Measurements from ENCODE around the gene CUBN. TPM values are rescaled to one million over a fixed set of nuclear protein-coding genes. Genes with fewer than 3 reads are reported as not detected.

The CUBN gene
- total and polyA plus RNA-seq, 10 of the 15 experiments (the other 5 are each of a cell fraction or from before 2014, with no cell fraction given) = under 0.01 to 0.14 (median 0.02) TPM; not detected in 6

DNA sequence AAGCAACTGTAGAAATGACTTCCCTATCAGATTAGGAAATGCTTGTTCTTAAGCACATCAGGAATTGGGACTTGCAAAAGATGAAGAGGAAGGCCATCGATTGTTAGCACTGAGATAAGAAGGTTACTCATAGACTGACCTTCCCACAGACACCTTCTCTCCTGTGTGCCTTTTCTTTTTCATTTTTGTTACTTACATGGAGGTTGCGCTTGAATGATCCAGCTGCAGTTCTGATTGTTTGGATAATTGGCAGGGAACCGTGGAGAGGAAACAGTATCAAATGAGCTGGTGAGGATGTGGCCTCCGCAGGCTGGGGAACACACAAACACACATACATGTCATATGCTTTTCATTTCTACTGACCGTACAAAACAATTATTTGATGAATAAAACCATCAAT, 177.5 kb downstream of the CUBN start:
- Histone ChIP-seq H3K36me3 (ENCODE audit: control insufficient read depth in 2 of 2, insufficient read depth in 2 of 2, low read length in 1 of 2) (no peaks in the 10 kb centered on the region), H3K4me1 (ENCODE audit: control insufficient read depth, insufficient read depth, low read length) (no peaks in the 10 kb centered on the region), H3K9me3 (replicated peaks; ENCODE audit: control insufficient read depth, insufficient read depth, low read length) (no peaks in the 10 kb centered on the region), H3K27me3 (replicated peaks in 1 of 2; ENCODE audit: control insufficient read depth in 2 of 2, insufficient read depth in 2 of 2, low read length in 1 of 2) (no peaks in the 10 kb centered on the region), H3K9ac (ENCODE audit: control insufficient read depth, insufficient read depth, low read length) (no peak overlapping the region), H2AFZ (ENCODE audit: control insufficient read depth, low read depth, low read length) (no peak overlapping the region), H3K4me3 (no peak overlapping the region), H3K27ac (ENCODE audit: control insufficient read depth, insufficient read depth) (no peak overlapping the region), H3K4me2 (ENCODE audit: control insufficient read depth, insufficient read depth) (no peak overlapping the region), H4K20me1 (ENCODE audit: control insufficient read depth, insufficient read depth) (no peaks in the 10 kb centered on the region), H3K79me2 (ENCODE audit: control insufficient read depth, insufficient read depth, low read length) (no peaks in the 10 kb centered on the region)
- ChIA-PET RAD21 (ENCODE audit: unreplicated experiment) (no interaction called here), SMC1A (ENCODE audit: uncharacterized antibody, unreplicated experiment) (interaction anchor here (0.5 kb wide), 1 partner anchor 781 kb away, joined by 3 read pairs; no protein-coding TSS in a partner anchor), CTCF (interaction anchor here (0.7 to 1.1 kb wide), 3 partner anchors 282 to 305 kb away, joined by 3 to 4 read pairs (median 3); no protein-coding TSS in a partner anchor), POLR2A (no interaction called here)
- TF ChIP-seq SRF (IDR thresholded peaks at IDR 0.05; ENCODE audit: low read depth in 2 of 2, low read length in 2 of 2) (no peak), ZBTB11 (CRISPR knock-in tag; IDR thresholded peaks at IDR 0.05) (no peak), TCF7 (IDR thresholded peaks at IDR 0.05; ENCODE audit: borderline replicate concordance) (no peak), ZNF24 (IDR thresholded peaks at IDR 0.05) (no peak), ESRRA (IDR thresholded peaks at IDR 0.05; ENCODE audit: low read length) (no peak)
- TF ChIP-seq, protein P1, sequence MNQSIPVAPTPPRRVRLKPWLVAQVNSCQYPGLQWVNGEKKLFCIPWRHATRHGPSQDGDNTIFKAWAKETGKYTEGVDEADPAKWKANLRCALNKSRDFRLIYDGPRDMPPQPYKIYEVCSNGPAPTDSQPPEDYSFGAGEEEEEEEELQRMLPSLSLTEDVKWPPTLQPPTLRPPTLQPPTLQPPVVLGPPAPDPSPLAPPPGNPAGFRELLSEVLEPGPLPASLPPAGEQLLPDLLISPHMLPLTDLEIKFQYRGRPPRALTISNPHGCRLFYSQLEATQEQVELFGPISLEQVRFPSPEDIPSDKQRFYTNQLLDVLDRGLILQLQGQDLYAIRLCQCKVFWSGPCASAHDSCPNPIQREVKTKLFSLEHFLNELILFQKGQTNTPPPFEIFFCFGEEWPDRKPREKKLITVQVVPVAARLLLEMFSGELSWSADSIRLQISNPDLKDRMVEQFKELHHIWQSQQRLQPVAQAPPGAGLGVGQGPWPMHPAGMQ (IDR thresholded peaks at IDR 0.05; ENCODE audit: borderline replicate concordance) = no peak
- no peak for ATAC-seq
- FAIRE-seq = peak; percentile 23
- BruUV-seq (replicated peaks) = no TSS peak
- in situ Hi-C loops (cut with MboI) (no loop called here), intact Hi-C loops (cut with micrococcal nuclease; ENCODE audit: unreplicated experiment) (loop anchor here (5.0 kb wide), 1 partner anchor 305 kb away; no protein-coding TSS in a partner anchor)
- no peak for DNase-seq (ENCODE audit: low read depth, low spot score)
- 54% methylated on average over 5 of the region's 5 CpGs for WGBS (ENCODE audit: insufficient coverage, insufficient replicate concordance, low lambda C conversion rate, missing lambda C conversion rate)

Data from GM12878 (cell line).